Uterus (tissue), 2 donors: ENCODE data around the gene CDYL2.

Experiments
- CTCF ChIP-seq, 4 experiments: fragments of 200-600 bp in 2 of 4; fragments of 450-650 bp in 2 of 4; sonication (generic) in 2 of 4; IDR thresholded peaks; one replicate each; pipeline ENCODE4 v1.5.1; 2016 to 2019; ENCODE audit warnings: antibody characterized with exemption in 4 of 4, mild to moderate bottlenecking in 2 of 4, moderate library complexity in 1 of 4
- POLR2A ChIP-seq, 2 donors: fragments of 450-650 bp; IDR thresholded peaks; one replicate each; pipeline ENCODE4 v1.6.1; 2016; ENCODE audit warnings: antibody characterized with exemption in 2 of 2, mild to moderate bottlenecking in 1 of 2, moderate library complexity in 1 of 2

GRCh38 chr16:80743273-80743672, 61.1 kb downstream of the CDYL2 start:
- TF ChIP-seq CTCF (IDR thresholded peaks at IDR 0.05) (no peak), POLR2A (IDR thresholded peaks at IDR 0.05) (no peak)
